Measurements from ENCODE around the gene EGR4.
"Not testable (repeated sequence)": the region's sequence is repeated elsewhere in the genome, so short reads cannot be mapped to it uniquely, and the experiment has no call there.

GRCh38 chr2:73262691-73263429 is 30.5 kb downstream of the EGR4 start:
- not testable (repeated sequence) for TF ChIP-seq CTCF (IDR thresholded peaks at IDR 0.05); ZFX (IDR thresholded peaks at IDR 0.05; ENCODE audit: borderline replicate concordance)

All from 22Rv1 (cell line).